A204.1 (cell line): ENCODE results near the gene CHRNA5.

Experiments
- FAIRE-seq: peaks from 2 replicates; lab custom pipeline; 2012; peaks lifted over from hg19 to GRCh38; lab: Jason Lieb, UNC

CHRNA5 gene

DNA sequence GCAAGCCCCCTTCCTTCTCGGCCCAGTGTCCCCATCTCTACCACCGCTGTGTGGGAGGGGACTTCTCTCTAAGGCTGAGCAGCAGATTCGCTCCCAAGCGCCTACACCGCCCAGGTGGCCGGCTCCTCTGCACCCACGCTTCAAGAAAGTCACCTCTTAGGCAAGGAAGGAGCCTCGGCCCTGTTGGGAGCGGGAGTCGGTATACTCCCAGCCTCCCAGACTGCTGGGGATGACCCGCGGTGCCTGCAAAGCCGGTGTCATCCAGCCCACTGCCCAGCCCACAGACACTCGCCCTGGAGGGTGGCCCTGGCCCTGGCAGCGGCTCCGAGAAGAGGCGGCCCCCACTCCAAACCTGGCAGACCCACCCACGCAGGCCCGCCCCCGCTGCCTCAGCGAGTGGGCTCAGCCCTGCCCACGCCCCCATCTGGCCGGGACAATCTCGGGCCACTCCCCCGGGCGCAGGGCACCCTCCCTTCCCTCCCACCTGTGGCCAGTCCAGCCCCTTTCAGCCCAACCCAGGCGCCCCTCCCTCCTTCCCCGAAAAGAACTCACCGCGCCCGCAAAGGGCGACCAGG, 75.3 kb downstream of the CHRNA5 start:
- FAIRE-seq = no peak

GRCh38 chr15:78641102-78641748, 75.9 kb downstream of the CHRNA5 start, which contains the start of gene CHRNB4:
CHRNB4 (minus strand) TSS chr15:78641210; CDS start chr15:78641133, 77 bp downstream.
- no peak for FAIRE-seq

DNA sequence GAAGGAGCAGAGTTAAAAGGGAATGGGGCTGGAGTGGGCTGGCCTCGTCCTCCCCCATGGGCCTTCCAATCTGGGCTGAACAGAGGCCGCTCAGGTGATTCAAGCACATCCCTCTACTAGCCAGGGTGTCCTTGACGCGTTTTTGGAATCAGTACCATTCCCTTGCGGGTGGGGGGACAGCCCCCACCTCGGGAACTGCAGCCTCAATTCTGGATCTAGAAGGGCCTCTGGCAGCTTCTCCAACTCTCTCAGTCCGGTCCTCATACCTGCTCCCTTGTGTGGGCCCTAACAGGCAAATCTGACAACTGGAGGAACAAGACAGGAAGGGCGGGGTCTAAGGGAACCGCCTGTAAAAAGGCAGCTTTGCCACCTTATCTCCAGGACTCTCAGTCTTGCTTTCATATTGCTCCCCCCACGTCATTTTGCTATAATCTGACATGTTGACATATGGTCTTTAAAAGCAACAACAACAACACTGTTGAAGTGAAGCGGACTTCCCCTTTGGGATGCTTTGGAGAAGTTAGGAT, 76.5 kb downstream of the CHRNA5 start:
- FAIRE-seq = no peak

DNA sequence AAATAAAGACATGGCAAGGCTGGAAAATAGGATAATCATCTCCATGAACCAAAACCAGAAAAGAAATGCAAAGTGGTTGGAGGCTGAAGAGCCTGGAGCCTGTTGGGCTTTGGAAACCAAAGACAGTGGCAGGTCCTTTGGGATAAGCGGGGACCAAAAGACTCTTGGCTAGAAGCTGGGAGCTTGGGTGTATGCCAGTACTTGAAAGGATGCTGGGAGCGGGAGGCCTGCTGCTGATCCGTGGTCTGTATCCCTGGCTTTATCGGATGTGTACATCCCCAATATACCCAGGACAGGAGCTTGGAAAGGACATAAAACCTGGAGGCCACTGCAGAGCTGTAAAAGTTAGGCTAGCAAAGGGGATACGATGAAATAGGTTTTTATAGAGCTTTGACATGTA, 77.0 kb downstream of the CHRNA5 start:
- FAIRE-seq = no peak
